ENCODE data around the gene MACF1. TPM values are rescaled to one million over a fixed set of nuclear protein-coding genes. Genes with fewer than 3 reads are reported as not detected.
A peak's percentile ranks its signal among the peaks of the same experiment; 100 is the strongest.

Gene MACF1
- total RNA-seq, 1 donor from 2014 or later, result 881 TPM

DNA sequence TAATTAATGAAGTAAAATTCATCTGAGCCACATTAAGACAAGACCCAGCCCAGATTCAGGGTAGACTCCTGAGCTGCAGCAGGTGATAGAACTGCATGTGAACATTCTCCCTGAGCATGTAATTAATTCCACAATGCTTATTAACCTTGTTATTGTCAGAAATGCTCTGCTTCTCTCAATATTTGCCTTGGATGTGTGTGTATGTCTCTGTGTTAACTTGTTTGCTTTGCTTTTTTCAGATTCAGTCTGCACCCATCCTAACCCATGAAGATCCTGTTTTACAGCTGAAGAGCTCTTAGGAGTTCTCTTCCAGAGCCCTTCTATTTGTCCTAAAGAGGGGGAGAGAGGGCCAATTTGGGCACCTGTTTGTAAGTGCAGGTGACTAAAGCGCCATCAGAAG lies 143.8 kb downstream of the MACF1 start:
- no peak for DNase-seq (ENCODE audit: low read depth)

DNA sequence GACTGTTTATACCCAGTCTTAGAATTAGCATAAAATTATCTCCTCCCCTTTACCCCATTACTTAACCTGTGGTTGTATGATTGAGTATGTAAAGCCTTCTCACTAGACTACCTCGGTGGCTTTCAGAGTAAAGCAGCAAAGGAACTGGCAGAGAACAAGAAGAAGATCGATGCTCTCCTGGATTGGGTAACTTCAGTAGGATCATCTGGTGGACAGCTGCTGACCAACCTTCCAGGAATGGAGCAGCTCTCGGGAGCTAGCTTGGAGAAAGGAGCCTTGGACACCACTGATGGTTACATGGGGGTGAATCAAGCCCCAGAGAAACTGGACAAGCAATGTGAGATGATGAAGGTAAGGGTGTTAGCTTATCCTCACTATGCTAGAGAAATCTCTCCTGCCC lies 148.4 kb downstream of the MACF1 start:
- DNase-seq (ENCODE audit: low read depth), result no peak

DNA sequence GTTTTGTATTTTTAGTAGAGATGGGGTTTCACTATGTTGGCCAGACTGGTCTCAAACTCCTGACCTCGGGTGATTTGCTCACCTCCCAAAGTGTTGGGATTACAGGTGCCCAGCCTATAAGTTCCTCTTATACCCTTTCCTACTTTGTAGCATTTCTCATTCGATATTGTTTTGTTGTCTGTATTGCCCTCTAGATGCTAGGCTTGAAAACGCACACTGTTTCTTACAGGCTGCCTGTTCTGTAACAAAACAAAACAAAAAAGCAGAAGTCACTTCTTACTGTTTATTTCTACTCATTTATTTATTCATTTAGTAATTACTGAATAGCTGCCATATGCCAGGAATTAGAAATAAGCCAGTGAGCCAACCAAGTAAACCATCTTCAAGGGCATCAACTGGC lies 150.1 kb downstream of the MACF1 start:
- no peak for DNase-seq (ENCODE audit: low read depth)

DNA sequence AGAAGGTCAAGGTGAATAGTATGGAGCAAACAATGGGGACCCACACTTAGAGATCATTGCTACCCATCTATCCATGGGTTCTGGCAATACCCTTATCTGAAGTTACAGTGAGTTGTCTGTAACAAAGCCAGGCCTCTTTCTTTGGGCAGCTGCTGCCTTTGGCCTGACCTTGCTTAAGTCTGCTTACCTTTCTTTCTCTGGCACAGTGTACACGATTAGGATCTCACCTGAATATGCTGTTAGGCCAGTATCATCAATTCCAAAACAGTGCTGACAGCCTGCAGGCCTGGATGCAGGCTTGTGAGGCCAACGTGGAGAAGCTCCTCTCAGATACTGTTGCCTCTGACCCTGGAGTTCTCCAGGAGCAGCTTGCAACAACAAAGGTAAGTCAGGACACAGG lies 154.0 kb downstream of the MACF1 start:
- DNase-seq (ENCODE audit: low read depth), result no peak

DNA sequence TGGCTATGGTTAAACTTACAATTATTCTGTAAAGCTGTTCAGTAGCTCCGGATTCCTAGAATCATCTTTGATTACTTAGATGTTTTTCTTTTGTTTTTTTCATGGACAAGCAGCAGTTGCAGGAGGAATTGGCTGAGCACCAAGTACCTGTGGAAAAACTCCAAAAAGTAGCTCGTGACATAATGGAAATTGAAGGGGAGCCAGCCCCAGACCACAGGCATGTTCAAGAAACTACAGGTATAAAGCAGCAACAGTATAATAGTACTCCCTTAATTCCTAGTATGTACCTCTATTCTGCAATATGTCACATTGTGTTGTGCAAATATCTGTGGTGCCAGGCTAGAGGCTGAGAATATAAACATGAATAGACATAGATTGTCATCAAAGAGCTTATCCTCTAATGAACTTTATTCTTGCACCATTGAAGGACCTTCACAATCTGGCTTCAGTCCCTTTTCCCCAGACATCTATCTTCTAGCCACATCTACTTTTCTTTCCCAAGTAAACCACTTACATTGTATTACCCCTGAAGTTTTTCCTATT lies 154.6 kb downstream of the MACF1 start:
- DNase-seq (ENCODE audit: low read depth), result no peak

- no peak for DNase-seq (ENCODE audit: low read depth)
Measured at GRCh38 chr1:39360731-39361130, 156.2 kb downstream of the MACF1 start.

DNA sequence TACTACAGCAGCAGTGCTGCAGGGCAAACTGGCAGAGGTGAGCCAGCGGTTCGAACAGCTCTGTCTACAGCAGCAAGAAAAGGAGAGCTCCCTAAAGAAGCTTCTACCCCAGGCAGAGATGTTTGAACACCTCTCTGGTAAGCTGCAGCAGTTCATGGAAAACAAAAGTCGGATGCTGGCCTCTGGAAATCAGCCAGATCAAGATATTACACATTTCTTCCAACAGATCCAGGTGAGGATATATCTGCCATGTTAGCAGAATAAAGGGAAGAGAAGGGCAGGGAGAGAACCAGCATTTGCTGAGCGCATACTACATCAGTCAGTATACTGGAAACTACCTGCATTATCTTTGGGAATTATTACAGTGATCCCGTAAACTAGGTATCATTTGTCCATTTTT lies 157.0 kb downstream of the MACF1 start:
- DNase-seq (ENCODE audit: low read depth), result no peak

DNA sequence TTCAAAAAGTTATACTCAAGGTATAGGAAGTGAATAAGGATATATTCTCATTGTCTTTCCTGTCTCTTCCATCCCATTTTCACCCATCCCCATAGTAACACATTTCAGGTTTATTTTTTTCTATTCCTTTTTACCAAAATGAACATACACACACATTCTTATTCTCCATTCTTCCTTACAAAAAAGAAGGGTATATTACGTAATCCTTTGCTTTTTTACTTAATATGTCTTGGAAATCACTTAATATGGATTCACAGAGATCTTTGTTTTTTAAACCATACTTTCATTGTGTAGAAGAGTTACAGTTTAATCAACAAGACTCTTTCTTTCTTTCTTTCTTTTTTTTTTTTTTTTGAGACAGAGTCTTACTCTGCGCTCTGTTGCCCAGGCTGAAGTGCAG lies 158.8 kb downstream of the MACF1 start:
- DNase-seq (ENCODE audit: low read depth), result no peak

DNA sequence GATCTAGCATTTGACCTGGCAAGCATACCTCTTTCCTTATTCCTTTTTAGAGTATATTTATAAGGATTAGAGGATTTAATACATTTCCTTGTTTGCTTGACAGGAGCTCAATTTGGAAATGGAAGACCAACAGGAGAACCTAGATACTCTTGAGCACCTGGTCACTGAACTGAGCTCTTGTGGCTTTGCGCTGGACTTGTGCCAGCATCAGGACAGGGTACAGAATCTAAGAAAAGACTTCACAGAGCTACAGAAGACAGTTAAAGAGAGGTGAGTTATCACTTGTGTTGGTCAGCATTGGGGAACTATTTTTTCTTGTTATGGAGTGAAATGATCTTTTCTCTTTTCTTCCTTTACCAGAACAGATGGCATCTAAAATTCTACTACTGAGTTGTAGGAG lies 163.6 kb downstream of the MACF1 start:
- no peak for DNase-seq (ENCODE audit: low read depth)

DNA sequence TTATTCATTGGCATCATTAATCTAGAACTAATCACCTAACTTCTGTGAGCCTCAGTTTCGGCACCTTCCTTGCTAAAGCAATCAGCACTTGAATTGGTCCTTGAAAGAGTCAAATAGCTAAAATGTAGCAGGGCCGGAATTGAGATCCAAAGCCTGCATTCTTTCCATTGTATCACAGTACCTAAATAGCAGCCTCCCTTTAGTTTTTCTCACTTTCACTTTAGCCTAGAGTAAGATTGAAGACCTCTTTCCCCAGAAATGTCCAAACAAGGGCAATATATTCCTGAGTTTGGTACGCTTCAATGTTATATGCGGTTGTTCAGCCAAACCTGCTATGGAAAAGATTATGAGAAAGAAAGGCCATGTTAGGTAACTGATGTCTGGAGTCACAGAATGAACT lies 165.1 kb downstream of the MACF1 start:
- no peak for DNase-seq (ENCODE audit: low read depth)

DNA sequence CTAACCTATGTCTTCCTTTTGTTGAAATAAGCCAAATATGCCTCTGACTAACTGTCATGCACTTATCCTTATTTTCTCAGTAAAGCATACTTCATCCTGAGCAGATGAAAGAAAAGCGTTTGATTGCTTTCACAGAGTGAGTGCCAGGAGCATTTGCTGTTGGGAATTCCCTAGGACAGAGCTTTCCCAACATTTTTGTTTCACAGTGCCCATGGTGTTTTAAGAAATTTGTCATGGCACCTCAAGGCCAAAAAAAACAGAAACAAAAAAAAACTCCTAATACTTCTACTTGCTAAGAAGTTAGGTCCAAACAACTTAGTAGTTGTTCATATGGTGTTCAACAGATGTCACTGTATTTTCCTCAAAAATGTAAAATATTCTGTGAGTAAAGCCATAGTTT lies 166.1 kb downstream of the MACF1 start:
- DNase-seq (ENCODE audit: low read depth), result no peak

DNA sequence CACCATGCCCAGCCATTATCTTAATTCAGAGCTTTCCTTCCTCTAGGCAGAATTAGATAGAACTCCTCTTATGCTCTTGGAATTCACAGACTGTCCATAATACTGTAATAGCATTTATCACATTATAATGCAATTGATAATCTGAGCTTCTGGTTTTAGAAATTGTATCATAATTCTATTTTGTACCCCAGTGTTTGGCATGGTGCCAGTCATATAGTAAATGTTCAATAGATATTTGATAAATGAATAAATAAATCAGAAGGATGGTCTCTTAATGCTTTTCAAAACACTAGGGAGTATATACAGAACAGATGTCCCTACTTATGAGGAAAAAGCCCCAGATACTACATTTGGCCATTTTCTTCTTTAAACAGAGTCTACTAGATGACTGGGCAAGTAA lies 167.6 kb downstream of the MACF1 start:
- DNase-seq (ENCODE audit: low read depth), result no peak

DNA sequence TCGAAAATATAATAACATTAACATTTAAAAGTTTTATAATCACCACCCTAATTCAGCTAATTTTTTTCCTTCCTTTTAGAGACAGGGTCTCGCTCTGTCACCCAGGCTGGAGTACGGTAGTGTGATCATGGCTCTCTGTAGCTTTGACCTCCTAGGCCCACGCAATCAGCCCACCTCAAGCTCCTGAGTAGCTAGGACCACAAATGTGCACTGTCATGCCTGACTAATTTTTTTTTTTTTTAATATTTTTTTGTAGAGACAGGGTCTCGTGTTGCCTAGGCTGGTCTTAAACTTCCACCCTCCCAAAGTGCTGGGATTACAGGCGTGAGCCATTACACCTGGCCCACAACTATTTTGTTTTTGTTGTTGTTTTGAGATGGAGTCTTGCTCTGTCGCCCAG lies 172.2 kb downstream of the MACF1 start:
- DNase-seq (ENCODE audit: low read depth), result no peak

DNA sequence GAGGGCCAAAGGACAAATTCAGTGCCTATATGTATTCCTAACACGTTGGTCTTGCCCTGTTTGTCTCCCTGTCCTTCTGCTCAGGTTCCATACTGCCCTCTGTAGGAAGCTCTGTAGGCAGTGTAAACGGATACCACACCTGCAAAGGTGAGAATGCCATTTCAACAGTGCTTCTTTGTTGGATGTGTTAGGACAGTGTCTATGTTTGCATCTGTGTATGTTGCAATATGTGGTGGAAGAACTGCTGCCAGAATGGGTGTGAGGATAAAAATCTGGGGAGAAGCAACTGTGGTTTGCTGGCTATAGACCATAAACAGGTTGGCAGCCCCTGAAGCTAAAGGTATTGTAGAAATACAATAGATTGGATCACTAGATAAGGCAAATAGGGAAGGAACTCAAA lies 173.9 kb downstream of the MACF1 start:
- DNase-seq (ENCODE audit: low read depth), result peak; percentile 49

GRCh38 chr1:39379187-39379586 lies 174.7 kb downstream of the MACF1 start:
- DNase-seq (ENCODE audit: low read depth), result no peak

DNA sequence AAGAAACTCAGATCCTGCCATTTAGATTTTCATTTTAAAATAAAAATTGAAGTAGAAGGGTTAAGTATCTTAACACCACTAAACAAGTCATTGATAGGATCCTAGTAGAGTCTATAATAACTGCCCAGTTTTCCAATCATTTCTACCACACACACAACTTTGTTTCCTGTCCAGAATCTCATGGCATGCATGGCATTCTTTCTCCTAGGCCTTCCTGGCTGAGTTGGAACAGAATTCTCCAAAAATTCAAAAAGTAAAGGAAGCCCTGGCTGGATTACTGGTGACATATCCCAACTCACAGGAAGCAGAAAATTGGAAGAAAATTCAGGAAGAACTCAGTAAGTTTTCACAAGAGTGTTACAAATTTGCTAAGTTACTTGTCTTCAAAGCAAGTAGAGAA lies 175.5 kb downstream of the MACF1 start:
- DNase-seq (ENCODE audit: low read depth), result no peak

DNA sequence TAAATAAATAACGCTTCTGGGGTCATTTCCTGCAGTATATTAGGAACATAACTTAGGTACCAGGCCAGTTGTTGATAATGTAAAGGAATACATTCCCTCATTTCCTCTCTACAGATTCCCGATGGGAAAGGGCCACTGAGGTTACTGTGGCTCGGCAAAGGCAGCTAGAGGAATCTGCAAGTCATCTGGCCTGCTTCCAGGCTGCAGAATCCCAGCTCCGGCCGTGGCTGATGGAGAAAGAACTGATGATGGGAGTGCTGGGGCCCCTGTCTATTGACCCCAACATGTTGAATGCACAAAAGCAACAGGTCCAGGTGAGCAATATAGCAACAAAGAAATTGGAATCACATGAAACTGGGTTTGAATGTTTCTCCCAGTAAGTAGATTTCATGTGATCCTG lies 177.3 kb downstream of the MACF1 start:
- no peak for DNase-seq (ENCODE audit: low read depth)

DNA sequence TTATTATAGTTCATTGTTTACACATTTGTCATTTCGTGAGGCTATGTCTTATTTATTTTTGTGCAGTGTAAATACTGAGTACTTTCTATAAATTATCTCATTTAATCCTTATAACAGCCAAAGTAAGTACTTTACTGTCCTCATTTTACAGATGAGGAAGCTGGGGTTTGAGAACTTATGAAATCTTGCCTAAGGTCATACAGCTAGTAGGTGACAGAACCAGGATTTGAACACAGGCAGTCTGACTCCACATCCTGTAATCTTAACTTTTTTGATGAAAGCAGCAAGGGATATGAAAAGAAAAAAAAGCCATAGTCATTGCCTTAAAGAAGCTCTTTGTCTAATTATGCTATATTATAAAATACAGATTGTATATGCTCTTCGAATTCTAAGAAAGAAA lies 179.8 kb downstream of the MACF1 start:
- no peak for DNase-seq (ENCODE audit: low read depth)

DNA sequence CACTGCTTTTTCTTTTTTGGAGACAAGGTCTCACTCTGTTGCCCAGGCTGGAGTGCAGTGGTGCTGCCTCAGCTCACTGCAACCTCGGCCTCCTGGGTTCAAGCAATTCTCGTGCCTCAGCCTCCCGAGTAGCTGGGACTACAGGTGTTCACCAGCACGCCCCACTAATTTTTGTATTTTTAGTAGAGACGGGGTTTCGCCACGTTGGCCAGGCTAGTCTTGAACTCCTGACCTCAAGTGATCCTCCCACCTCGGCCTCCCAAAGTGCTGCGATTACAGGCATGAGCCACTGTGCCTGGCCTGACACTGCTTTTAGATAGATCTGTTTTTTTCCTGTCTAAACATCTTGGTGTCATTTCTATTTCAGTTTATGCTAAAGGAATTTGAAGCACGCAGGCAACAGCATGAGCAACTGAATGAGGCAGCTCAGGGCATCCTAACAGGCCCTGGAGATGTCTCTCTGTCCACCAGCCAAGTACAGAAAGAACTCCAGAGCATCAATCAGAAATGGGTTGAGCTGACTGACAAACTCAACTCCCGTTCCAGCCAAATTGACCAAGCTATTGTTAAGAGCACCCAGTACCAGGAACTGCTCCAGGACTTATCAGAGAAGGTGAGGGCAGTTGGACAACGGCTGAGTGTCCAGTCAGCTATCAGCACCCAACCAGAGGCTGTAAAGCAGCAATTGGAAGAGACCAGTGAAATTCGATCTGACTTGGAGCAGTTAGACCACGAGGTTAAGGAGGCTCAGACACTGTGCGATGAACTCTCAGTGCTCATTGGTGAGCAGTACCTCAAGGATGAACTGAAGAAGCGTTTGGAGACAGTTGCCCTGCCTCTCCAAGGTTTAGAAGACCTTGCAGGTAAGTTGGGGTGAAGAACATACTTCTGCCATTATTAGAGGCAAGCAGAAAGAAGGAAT lies 180.8 kb downstream of the MACF1 start:
- no peak for DNase-seq (ENCODE audit: low read depth)

GRCh38 chr1:39386997-39387396 lies 182.5 kb downstream of the MACF1 start:
- no peak for DNase-seq (ENCODE audit: low read depth)

GRCh38 chr1:39387452-39387851 lies 183.0 kb downstream of the MACF1 start:
- DNase-seq (ENCODE audit: low read depth), result peak; percentile 91

- peak; percentile 93 for DNase-seq (ENCODE audit: low read depth)
Measured at GRCh38 chr1:39391691-39392679, 187.5 kb downstream of the MACF1 start.

Data from renal cortical epithelial cell (primary cell).